ENCODE data around the gene PDK4.

PDK4 gene

DNA sequence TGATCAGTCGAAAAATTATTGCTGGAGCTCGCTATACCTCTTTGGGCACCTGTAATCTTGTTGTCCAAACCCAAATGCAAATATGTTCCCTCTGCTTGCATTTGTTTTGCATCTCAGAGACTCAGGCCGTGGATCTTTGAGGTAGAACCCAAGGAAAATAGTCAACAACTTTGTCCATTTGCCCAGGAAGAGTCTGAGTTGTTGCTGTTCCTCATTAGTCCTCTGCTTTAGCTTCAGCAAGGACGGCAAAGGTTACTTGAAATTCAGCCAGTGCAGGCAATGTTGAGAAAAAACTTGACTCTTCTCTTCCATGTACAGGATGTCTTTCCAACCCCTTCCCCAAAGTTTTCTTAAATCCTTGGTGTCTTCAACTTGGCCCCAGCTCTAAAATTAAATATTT is 45.8 kb downstream of the PDK4 start:
- Histone ChIP-seq H3K9ac (ENCODE audit: low read depth, low read length) (no peak overlapping the region), H3K4me2 (ENCODE audit: insufficient read depth, low read length) (no peak overlapping the region), H3K4me1 (ENCODE audit: insufficient read depth, low read length) (no peaks in the 10 kb centered on the region), H3K9me3 (ENCODE audit: insufficient read depth, low read length, severe bottlenecking) (no peaks in the 10 kb centered on the region), H4K20me1 (ENCODE audit: insufficient read depth, low read length) (no peaks in the 10 kb centered on the region), H3K27me3 (ENCODE audit: insufficient read depth, low read length, poor library complexity) (no peaks in the 10 kb centered on the region), H3K79me2 (ENCODE audit: insufficient read depth, low read length) (no peaks in the 10 kb centered on the region), H3K4me3 (ENCODE audit: low read depth in 1 of 2, low read length in 2 of 2) (no peak overlapping the region), H3K36me3 (ENCODE audit: insufficient read depth, low read length) (no peaks in the 10 kb centered on the region), H3K27ac (ENCODE audit: low read length) (no peak overlapping the region), H2AFZ (ENCODE audit: low read depth, low read length) (no peak overlapping the region)
- ATAC-seq (ENCODE audit: insufficient read depth, low read depth) (no peak), DNase-seq (no peak)
- TF ChIP-seq EZH2 (IDR thresholded peaks at IDR 0.05; ENCODE audit: borderline replicate concordance, low read depth, low read length, severe bottlenecking) (no peak), CTCF (IDR thresholded peaks at IDR 0.05; ENCODE audit: borderline replicate concordance, extremely low read depth, low read length, poor library complexity, severe bottlenecking) (no peak)

GRCh38 chr7:95549818-95550529 is 46.3 kb downstream of the PDK4 start:
- Histone ChIP-seq H3K4me1 (ENCODE audit: insufficient read depth, low read length) (no peaks in the 10 kb centered on the region; the same call in 1 of the 2 replicates), H3K27me3 (ENCODE audit: insufficient read depth, low read length, poor library complexity) (no peaks in the 10 kb centered on the region), H3K9me3 (ENCODE audit: insufficient read depth, low read length, severe bottlenecking) (no peaks in the 10 kb centered on the region), H3K27ac (ENCODE audit: low read length) (no peak overlapping the region), H3K9ac (ENCODE audit: low read depth, low read length) (no peak overlapping the region), H4K20me1 (ENCODE audit: insufficient read depth, low read length) (no peaks in the 10 kb centered on the region), H3K79me2 (ENCODE audit: insufficient read depth, low read length) (no peaks in the 10 kb centered on the region), H3K4me3 (ENCODE audit: low read depth in 1 of 2, low read length in 2 of 2) (no peak overlapping the region), H3K36me3 (ENCODE audit: insufficient read depth, low read length) (no peaks in the 10 kb centered on the region), H3K4me2 (ENCODE audit: insufficient read depth, low read length) (no peak overlapping the region), H2AFZ (ENCODE audit: low read depth, low read length) (no peak overlapping the region)
- DNase-seq (no peak), ATAC-seq (ENCODE audit: insufficient read depth, low read depth) (no peak)
- no peak for TF ChIP-seq EZH2 (IDR thresholded peaks at IDR 0.05; ENCODE audit: borderline replicate concordance, low read depth, low read length, severe bottlenecking)
- no peak for TF ChIP-seq CTCF (IDR thresholded peaks at IDR 0.05; ENCODE audit: borderline replicate concordance, extremely low read depth, low read length, poor library complexity, severe bottlenecking)

DNA sequence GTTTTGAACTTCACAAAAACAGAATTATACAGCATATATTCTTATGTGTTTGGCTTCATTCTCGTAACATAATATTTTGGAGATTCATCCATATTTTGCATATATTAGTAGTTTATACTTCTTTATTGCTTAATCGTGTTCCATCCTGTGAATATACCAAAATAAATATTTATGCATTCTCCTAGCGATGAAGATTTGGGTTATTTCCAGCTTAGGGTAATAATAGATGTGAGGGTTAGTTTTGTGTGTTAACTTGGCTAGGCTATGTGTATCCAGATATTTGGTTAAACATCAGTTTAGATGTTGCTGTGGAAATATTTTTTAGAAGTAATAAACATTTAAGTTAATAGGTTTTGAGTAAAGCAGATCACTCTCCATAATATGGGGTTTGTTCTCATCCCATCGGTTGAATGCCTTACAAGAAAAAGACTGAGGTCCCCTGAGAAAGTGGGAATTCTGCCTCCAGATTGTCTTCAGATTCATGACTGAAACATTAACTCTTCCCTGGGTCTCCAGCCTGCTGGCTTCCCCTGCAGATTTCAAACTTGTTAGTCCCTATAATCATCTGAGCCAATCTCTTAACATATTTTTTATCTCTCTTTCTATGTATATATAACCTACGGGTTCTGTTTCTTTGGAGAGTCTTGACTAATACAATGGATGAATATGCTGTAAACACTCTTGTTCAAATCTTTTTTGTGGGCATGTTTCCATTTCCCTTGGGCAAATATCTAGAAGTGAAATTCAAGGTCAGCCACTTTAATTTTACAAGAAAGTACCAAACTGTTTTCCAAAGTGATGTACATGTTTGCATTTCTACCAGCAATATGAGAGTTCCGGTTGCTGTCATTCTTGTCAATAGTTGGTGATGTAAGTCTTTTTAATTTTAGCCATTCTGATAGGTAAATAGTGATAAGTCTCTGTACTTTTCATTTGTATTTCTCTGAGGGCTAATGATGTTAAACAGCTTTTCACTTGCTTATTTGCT is 48.7 kb downstream of the PDK4 start:
- Histone ChIP-seq H3K79me2 (ENCODE audit: insufficient read depth, low read length) (no peaks in the 10 kb centered on the region), H3K4me1 (ENCODE audit: insufficient read depth, low read length) (no peaks in the 10 kb centered on the region; the same call in 1 of the 2 replicates), H3K36me3 (ENCODE audit: insufficient read depth, low read length) (no peaks in the 10 kb centered on the region), H3K4me3 (ENCODE audit: low read depth in 1 of 2, low read length in 2 of 2) (no peak overlapping the region), H3K4me2 (ENCODE audit: insufficient read depth, low read length) (no peak overlapping the region), H3K9me3 (ENCODE audit: insufficient read depth, low read length, severe bottlenecking) (no peaks in the 10 kb centered on the region), H2AFZ (ENCODE audit: low read depth, low read length) (no peak overlapping the region), H4K20me1 (ENCODE audit: insufficient read depth, low read length) (no peaks in the 10 kb centered on the region), H3K9ac (ENCODE audit: low read depth, low read length) (no peak overlapping the region), H3K27me3 (ENCODE audit: insufficient read depth, low read length, poor library complexity) (no peaks in the 10 kb centered on the region), H3K27ac (ENCODE audit: low read length) (no peak overlapping the region)
- DNase-seq: no peak
- TF ChIP-seq CTCF (IDR thresholded peaks at IDR 0.05; ENCODE audit: borderline replicate concordance, extremely low read depth, low read length, poor library complexity, severe bottlenecking) (no peak), EZH2 (IDR thresholded peaks at IDR 0.05; ENCODE audit: borderline replicate concordance, low read depth, low read length, severe bottlenecking) (no peak)
- ATAC-seq (ENCODE audit: insufficient read depth, low read depth): no peak
